ENCODE data around the gene MPL. TPM values are rescaled to one million over a fixed set of nuclear protein-coding genes. Genes with fewer than 3 reads are reported as not detected.

The MPL gene
- total and polyA plus RNA-seq, 4 donors, result 0.18 to 0.52 (median 0.20) TPM; not detected in 1

- no peak for DNase-seq
- H3K9me3 ChIP-seq (ENCODE audit: control insufficient read depth, low read length), result no peaks in the 10 kb centered on the region
- H3K27ac ChIP-seq (ENCODE audit: low read depth in 1 of 2, low read length in 2 of 2), result no peak overlapping the region
- intact Hi-C loops (cut with DNase I), result no loop called here
- peaks cover 13 to 17% of the 10 kb centered on the region in 2 donors for H3K36me3 ChIP-seq (ENCODE audit: control insufficient read depth in 1 of 2, insufficient read depth in 2 of 2, low read length in 1 of 2)
- 89 to 90% methylated on average over 2 of the region's 2 CpGs for WGBS, 2 donors
- H3K27me3 ChIP-seq (ENCODE audit: control insufficient read depth in 1 of 2, insufficient read depth in 2 of 2, low read length in 1 of 2), result no peaks in the 10 kb centered on the region
- H3K4me1 ChIP-seq (ENCODE audit: control insufficient read depth in 1 of 2, insufficient read depth in 2 of 2, low read length in 2 of 2), result peaks cover 0 to 7% of the 10 kb centered on the region in 2 donors
- no peak for ATAC-seq (ENCODE audit: low FRiP score)
- H3K4me3 ChIP-seq (ENCODE audit: low read length in 2 of 2), result no peak overlapping the region
These were observed 45.8 kb downstream of the MPL start for GRCh38 chr1:43383449-43383848.

GRCh38 chr1:43386676-43387075, 49.1 kb downstream of the MPL start:
- Histone ChIP-seq H3K4me1 (ENCODE audit: control insufficient read depth in 1 of 2, insufficient read depth in 2 of 2, low read length in 2 of 2) (peaks cover 0 to 11% of the 10 kb centered on the region in 2 donors), H3K9me3 (ENCODE audit: control insufficient read depth, low read length) (no peaks in the 10 kb centered on the region), H3K4me3 (ENCODE audit: low read length in 2 of 2) (no peak overlapping the region), H3K27ac (ENCODE audit: low read depth in 1 of 2, low read length in 2 of 2) (no peak overlapping the region), H3K27me3 (ENCODE audit: control insufficient read depth in 1 of 2, insufficient read depth in 2 of 2, low read length in 1 of 2) (no peaks in the 10 kb centered on the region), H3K36me3 (ENCODE audit: control insufficient read depth in 1 of 2, insufficient read depth in 2 of 2, low read length in 1 of 2) (peaks cover 13 to 17% of the 10 kb centered on the region in 2 donors)
- intact Hi-C loops (cut with DNase I), result no loop called here
- DNase-seq (no peak), ATAC-seq (ENCODE audit: low FRiP score) (no peak)
- WGBS, 2 donors, result 88 to 92% methylated on average over 6 of the region's 6 CpGs

- H3K9me3 ChIP-seq (ENCODE audit: control insufficient read depth, low read length), result no peaks in the 10 kb centered on the region
- H3K4me1 ChIP-seq (ENCODE audit: control insufficient read depth in 1 of 2, insufficient read depth in 2 of 2, low read length in 2 of 2), result peaks cover 0 to 11% of the 10 kb centered on the region in 2 donors
- H3K36me3 ChIP-seq (ENCODE audit: control insufficient read depth in 1 of 2, insufficient read depth in 2 of 2, low read length in 1 of 2), result peaks cover 13 to 16% of the 10 kb centered on the region in 2 donors
- WGBS, 2 donors, result 46 to 52% methylated on average over 4 of the region's 4 CpGs
- no peak for DNase-seq
- no peak overlapping the region for H3K4me3 ChIP-seq (ENCODE audit: low read length in 2 of 2)
- no peak overlapping the region for H3K27ac ChIP-seq (ENCODE audit: low read depth in 1 of 2, low read length in 2 of 2)
- ATAC-seq (ENCODE audit: low FRiP score), result no peak
- H3K27me3 ChIP-seq (ENCODE audit: control insufficient read depth in 1 of 2, insufficient read depth in 2 of 2, low read length in 1 of 2), result no peaks in the 10 kb centered on the region
- intact Hi-C loops (cut with DNase I), result no loop called here
These were observed 50.5 kb downstream of the MPL start for GRCh38 chr1:43387976-43388599.

GRCh38 chr1:43388613-43389012, 51.0 kb downstream of the MPL start:
- Histone ChIP-seq H3K27ac (ENCODE audit: low read depth in 1 of 2, low read length in 2 of 2) (no peak overlapping the region), H3K4me1 (ENCODE audit: control insufficient read depth in 1 of 2, insufficient read depth in 2 of 2, low read length in 2 of 2) (peaks cover 0 to 11% of the 10 kb centered on the region in 2 donors), H3K27me3 (ENCODE audit: control insufficient read depth in 1 of 2, insufficient read depth in 2 of 2, low read length in 1 of 2) (no peaks in the 10 kb centered on the region), H3K9me3 (ENCODE audit: control insufficient read depth, low read length) (no peaks in the 10 kb centered on the region), H3K4me3 (ENCODE audit: low read length in 2 of 2) (peak overlapping the region; percentile 22 to 47), H3K36me3 (ENCODE audit: control insufficient read depth in 1 of 2, insufficient read depth in 2 of 2, low read length in 1 of 2) (peaks cover 10 to 16% of the 10 kb centered on the region in 2 donors)
- intact Hi-C loops (cut with DNase I), result loop anchor here in 1 of 2 donors (1.0 kb wide), 1 partner anchor 20 kb away; the partner anchor contains the start of gene ELOVL1
- 27 to 35% methylated on average over 3 of the region's 3 CpGs for WGBS, 2 donors
- no peak for DNase-seq
- no peak for ATAC-seq (ENCODE audit: low FRiP score)

GRCh38 chr1:43389326-43390313, 52.0 kb downstream of the MPL start, which contains the start of the genes MED8 and SZT2:
TSS of gene MED8 (minus strand) at chr1:43389800. CDS start at chr1:43389764, 36 bp downstream.
TSS of gene SZT2 (plus strand) at chr1:43389899. CDS start at chr1:43389969, 70 bp downstream.
- peak; percentile 97 for DNase-seq
- peak within 1 kb of the TSS in 1 of 2 donors; percentile 23 for H3K27ac ChIP-seq (ENCODE audit: low read depth in 1 of 2, low read length in 2 of 2)
- WGBS, 2 donors, result 0 to 1% methylated on average over 52 to 65 of the region's 65 CpGs
- no peaks in the 10 kb centered on the region for H3K9me3 ChIP-seq (ENCODE audit: control insufficient read depth, low read length)
- H3K4me1 ChIP-seq (ENCODE audit: control insufficient read depth in 1 of 2, insufficient read depth in 2 of 2, low read length in 2 of 2), result peaks cover 0 to 11% of the 10 kb centered on the region in 2 donors
- intact Hi-C loops (cut with DNase I), result loop anchor here in 1 of 2 donors (1.0 kb wide), 1 partner anchor 21 kb away; the partner anchor contains the start of gene ELOVL1
- H3K4me3 ChIP-seq (ENCODE audit: low read length in 2 of 2), result peak within 1 kb of the TSS; percentile 47 to 63
- ATAC-seq (ENCODE audit: low FRiP score), result peak; percentile 98
- H3K36me3 ChIP-seq (ENCODE audit: control insufficient read depth in 1 of 2, insufficient read depth in 2 of 2, low read length in 1 of 2), result peaks cover 4 to 8% of the 10 kb centered on the region in 2 donors
- no peaks in the 10 kb centered on the region for H3K27me3 ChIP-seq (ENCODE audit: control insufficient read depth in 1 of 2, insufficient read depth in 2 of 2, low read length in 1 of 2)

- Histone ChIP-seq H3K36me3 (ENCODE audit: control insufficient read depth in 1 of 2, insufficient read depth in 2 of 2, low read length in 1 of 2) (no peaks in the 10 kb centered on the region), H3K9me3 (ENCODE audit: control insufficient read depth, low read length) (no peaks in the 10 kb centered on the region), H3K4me3 (ENCODE audit: low read length in 2 of 2) (no peak overlapping the region), H3K4me1 (ENCODE audit: control insufficient read depth in 1 of 2, insufficient read depth in 2 of 2, low read length in 2 of 2) (peaks cover 0 to 11% of the 10 kb centered on the region in 2 donors), H3K27ac (ENCODE audit: low read depth in 1 of 2, low read length in 2 of 2) (no peak overlapping the region), H3K27me3 (ENCODE audit: control insufficient read depth in 1 of 2, insufficient read depth in 2 of 2, low read length in 1 of 2) (no peaks in the 10 kb centered on the region)
- DNase-seq (no peak), ATAC-seq (ENCODE audit: low FRiP score) (no peak)
- intact Hi-C loops (cut with DNase I), result no loop called here
- WGBS, 2 donors, result 66 to 86% methylated on average over 3 of the region's 3 CpGs
These were observed 55.1 kb downstream of the MPL start for GRCh38 chr1:43392702-43393101.

- 86 to 87% methylated on average over 4 of the region's 4 CpGs for WGBS, 2 donors
- intact Hi-C loops (cut with DNase I), result no loop called here
- Histone ChIP-seq H3K4me1 (ENCODE audit: control insufficient read depth in 1 of 2, insufficient read depth in 2 of 2, low read length in 2 of 2) (peaks cover 0 to 2% of the 10 kb centered on the region in 2 donors), H3K9me3 (ENCODE audit: control insufficient read depth, low read length) (no peaks in the 10 kb centered on the region), H3K36me3 (ENCODE audit: control insufficient read depth in 1 of 2, insufficient read depth in 2 of 2, low read length in 1 of 2) (no peaks in the 10 kb centered on the region), H3K27me3 (ENCODE audit: control insufficient read depth in 1 of 2, insufficient read depth in 2 of 2, low read length in 1 of 2) (no peaks in the 10 kb centered on the region), H3K27ac (ENCODE audit: low read depth in 1 of 2, low read length in 2 of 2) (no peak overlapping the region), H3K4me3 (ENCODE audit: low read length in 2 of 2) (no peak overlapping the region)
- ATAC-seq (ENCODE audit: low FRiP score) (no peak), DNase-seq (no peak)
These were observed 57.9 kb downstream of the MPL start for GRCh38 chr1:43395523-43395922.

- Histone ChIP-seq H3K4me3 (ENCODE audit: low read length in 2 of 2) (no peak overlapping the region), H3K36me3 (ENCODE audit: control insufficient read depth in 1 of 2, insufficient read depth in 2 of 2, low read length in 1 of 2) (no peaks in the 10 kb centered on the region), H3K9me3 (ENCODE audit: control insufficient read depth, low read length) (no peaks in the 10 kb centered on the region), H3K27ac (ENCODE audit: low read depth in 1 of 2, low read length in 2 of 2) (no peak overlapping the region), H3K27me3 (ENCODE audit: control insufficient read depth in 1 of 2, insufficient read depth in 2 of 2, low read length in 1 of 2) (no peaks in the 10 kb centered on the region), H3K4me1 (ENCODE audit: control insufficient read depth in 1 of 2, insufficient read depth in 2 of 2, low read length in 2 of 2) (no peaks in the 10 kb centered on the region)
- intact Hi-C loops (cut with DNase I), result no loop called here
- ATAC-seq (ENCODE audit: low FRiP score) (no peak), DNase-seq (no peak)
- WGBS, 2 donors, result 54 to 66% methylated on average over 1 of the region's 1 CpG
These were observed 58.4 kb downstream of the MPL start for GRCh38 chr1:43396059-43396458.
